ENCODE data around the gene ABHD6. TPM values are rescaled to one million over a fixed set of nuclear protein-coding genes. Genes with fewer than 3 reads are reported as not detected.
A peak's percentile ranks its signal among the peaks of the same experiment; 100 is the strongest.
"Not testable (repeated sequence)": the region's sequence is repeated elsewhere in the genome, so short reads cannot be mapped to it uniquely, and the experiment has no call there.

Gene ABHD6
- total RNA-seq, 1 donor from 2014 or later, result 11.7 TPM

- no peak for DNase-seq
Measured at GRCh38 chr3:58209933-58210332, 27.7 kb upstream of the ABHD6 start.

GRCh38 chr3:58210761-58211460 lies 26.7 kb upstream of the ABHD6 start, which contains the start of gene DNASE1L3:
Gene DNASE1L3, minus strand, starts transcription at chr3:58210972. Its CDS starts 66 bp downstream, at chr3:58210906.
- DNase-seq, result no peak

GRCh38 chr3:58214484-58215316 lies 22.9 kb upstream of the ABHD6 start:
- DNase-seq, result no peak

GRCh38 chr3:58215317-58216025 lies 22.1 kb upstream of the ABHD6 start:
- DNase-seq, result no peak

- DNase-seq, result no peak
Measured at GRCh38 chr3:58216496-58217195, 20.9 kb upstream of the ABHD6 start.

GRCh38 chr3:58217209-58217811 lies 20.3 kb upstream of the ABHD6 start:
- DNase-seq, result no peak

GRCh38 chr3:58218904-58219303 lies 18.7 kb upstream of the ABHD6 start:
- DNase-seq, result no peak

GRCh38 chr3:58222161-58222724 lies 15.3 kb upstream of the ABHD6 start:
- no peak for DNase-seq

GRCh38 chr3:58223855-58224254 lies 13.7 kb upstream of the ABHD6 start:
- no peak for DNase-seq

GRCh38 chr3:58227933-58228332 lies 9.7 kb upstream of the ABHD6 start:
- DNase-seq, result not testable (repeated sequence)

- no peak for DNase-seq
Measured at GRCh38 chr3:58230876-58231552, 6.6 kb upstream of the ABHD6 start.

GRCh38 chr3:58231666-58232065 lies 5.9 kb upstream of the ABHD6 start:
- no peak for DNase-seq

- no peak for DNase-seq
Measured at GRCh38 chr3:58234516-58234931, 3.1 kb upstream of the ABHD6 start.

GRCh38 chr3:58235970-58236369 lies 1.6 kb upstream of the ABHD6 start:
- no peak for DNase-seq

GRCh38 chr3:58236527-58237237 lies 910 bp upstream of the ABHD6 start:
- no peak for DNase-seq

GRCh38 chr3:58237941-58238681 lies 519 bp downstream of the ABHD6 start:
- no peak for DNase-seq

GRCh38 chr3:58238830-58239229 lies 1.2 kb downstream of the ABHD6 start:
- DNase-seq, result no peak

GRCh38 chr3:58241306-58242044 lies 3.9 kb downstream of the ABHD6 start:
- DNase-seq, result no peak

GRCh38 chr3:58242340-58242739 lies 4.7 kb downstream of the ABHD6 start:
- DNase-seq, result peak; percentile 4
